Smooth muscle cell (in vitro differentiated cells): Measurements from ENCODE around the gene SPIRE2. TPM values are rescaled to one million over a fixed set of nuclear protein-coding genes. Genes with fewer than 3 reads are reported as not detected.
"Not testable (repeated sequence)": the region's sequence is repeated elsewhere in the genome, so short reads cannot be mapped to it uniquely, and the experiment has no call there.

Source experiments
- DNase-seq: peaks from one replicate; lab custom pipeline; 2025; ENCODE audit not compliant: unreplicated experiment; lab: John Stamatoyannopoulos, UW
- H2AFZ ChIP-seq: fragments of 200-600 bp; sonication (generic); 2 replicates; pipeline ENCODE4 v1.6.0; 2016; ENCODE audit warnings: antibody characterized with exemption, low read depth, mild to moderate bottlenecking
- H3F3A ChIP-seq: fragments of 200-600 bp; sonication (generic); 2 replicates; pipeline ENCODE4 v1.6.0; 2017; ENCODE audit warnings: antibody characterized with exemption, low read depth
- H3K27ac ChIP-seq: fragments of 200-600 bp; sonication (generic); 2 replicates; pipeline ENCODE4 v1.5.1; 2016; ENCODE audit warnings: low read depth, mild to moderate bottlenecking
- H3K27me3 ChIP-seq: fragments of 200-600 bp; sonication (generic); 2 replicates; pipeline ENCODE4 v1.6.1; 2016; ENCODE audit warnings: low read depth, mild to moderate bottlenecking
- H3K36me3 ChIP-seq: fragments of 200-600 bp; sonication (generic); 2 replicates; pipeline ENCODE4 v1.5.1; 2016; ENCODE audit warnings: low read depth
- H3K4me1 ChIP-seq: fragments of 200-600 bp; sonication (generic); 2 replicates; pipeline ENCODE4 v1.5.1; 2016; ENCODE audit warnings: low read depth
- H3K4me2 ChIP-seq: fragments of 200-600 bp; sonication (generic); 2 replicates; pipeline ENCODE4 v1.6.0; 2016; ENCODE audit warnings: mild to moderate bottlenecking
- H3K4me3 ChIP-seq: fragments of 200-600 bp; sonication (generic); 2 replicates; pipeline ENCODE4 v1.5.1; 2016; ENCODE audit warnings: mild to moderate bottlenecking
- H3K79me2 ChIP-seq: fragments of 200-600 bp; sonication (generic); 2 replicates; pipeline ENCODE4 v1.6.0; 2016; ENCODE audit warnings: low read depth, mild to moderate bottlenecking
- H3K9ac ChIP-seq: fragments of 200-600 bp; sonication (generic); 2 replicates; pipeline ENCODE4 v1.6.0; 2016; ENCODE audit warnings: low read depth
- H3K9me3 ChIP-seq: fragments of 200-600 bp; sonication (generic); replicated peaks from 2 replicates; pipeline ENCODE4 v1.5.1; 2016; ENCODE audit warnings: low read depth
- H4K20me1 ChIP-seq: fragments of 200-600 bp; sonication (generic); 2 replicates; pipeline ENCODE4 v1.6.0; 2016; ENCODE audit warnings: low read depth
- WGBS: methylation state at CpG from one replicate; pipeline ENCODE4 v1.1.7; 2016; ENCODE audit warnings: low lambda C conversion rate; 5-methylcytosine and 5-hydroxymethylcytosine counted together
- polyA plus RNA-seq: library from polyadenylated mRNA; unstranded; fragments of >200 nt; fragmentation: Nextera tagmentation; extraction: Ambion mirVana; gene quantifications from 2 replicates; pipeline ENCODE4 v1.2.1, GENCODE V29; 2016
- total RNA-seq: library from RNA; depleted of rRNA; stranded (reverse); fragments of >200 nt; gene quantifications from 2 replicates; pipeline ENCODE4 v1.2.3, GENCODE V29; 2014
- TF ChIP-seq, protein P1 (sequence below): fragments of 200-600 bp; sonication (generic); IDR thresholded peaks from 2 replicates; pipeline ENCODE4 v1.5.1; 2017; ENCODE audit warnings: borderline replicate concordance, mild to moderate bottlenecking, antibody characterized with exemption; ENCODE audit not compliant: insufficient read depth, poor library complexity, severe bottlenecking

SPIRE2 gene
- total and polyA plus RNA-seq, 2 experiments from 2014 or later = 1.1 to 1.4 TPM

DNA sequence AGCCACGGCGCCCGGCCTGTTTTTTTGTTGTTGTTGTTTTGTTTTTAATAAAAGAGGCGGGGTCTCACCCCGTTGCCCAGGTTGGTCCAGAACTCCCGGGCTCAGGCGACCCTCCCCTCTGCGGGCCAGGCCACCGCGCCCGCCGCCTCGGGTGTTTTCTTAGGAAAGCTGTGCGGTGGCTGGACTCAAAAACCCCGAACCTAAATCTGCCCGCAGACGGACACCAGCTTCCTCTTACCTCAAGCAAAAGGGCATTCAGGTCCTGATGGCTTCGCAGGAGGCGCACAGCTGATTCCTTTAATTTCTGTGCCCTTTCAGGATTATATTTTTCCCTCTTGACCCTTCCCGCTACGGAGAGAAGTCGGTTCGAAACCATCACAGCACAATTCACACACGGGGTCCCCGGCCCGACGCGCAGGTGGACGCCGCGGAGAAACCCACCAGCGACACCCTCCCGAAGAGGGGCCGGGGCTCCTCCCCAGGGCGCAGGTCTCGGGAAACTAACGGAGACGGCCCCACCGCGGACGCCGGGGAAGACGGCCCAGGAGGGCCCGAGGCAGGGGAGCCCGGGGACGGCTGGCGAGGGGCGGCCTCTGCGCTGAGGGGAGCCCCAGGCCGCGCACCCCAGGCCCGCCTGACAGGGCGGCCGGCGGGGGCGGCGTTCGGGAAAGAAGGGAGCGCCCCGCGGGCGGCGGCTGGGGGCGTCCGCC, 12.5 kb upstream of the SPIRE2 start:
- 12% methylated on average over 35 of the region's 65 CpGs for WGBS
- TF ChIP-seq, protein P1, sequence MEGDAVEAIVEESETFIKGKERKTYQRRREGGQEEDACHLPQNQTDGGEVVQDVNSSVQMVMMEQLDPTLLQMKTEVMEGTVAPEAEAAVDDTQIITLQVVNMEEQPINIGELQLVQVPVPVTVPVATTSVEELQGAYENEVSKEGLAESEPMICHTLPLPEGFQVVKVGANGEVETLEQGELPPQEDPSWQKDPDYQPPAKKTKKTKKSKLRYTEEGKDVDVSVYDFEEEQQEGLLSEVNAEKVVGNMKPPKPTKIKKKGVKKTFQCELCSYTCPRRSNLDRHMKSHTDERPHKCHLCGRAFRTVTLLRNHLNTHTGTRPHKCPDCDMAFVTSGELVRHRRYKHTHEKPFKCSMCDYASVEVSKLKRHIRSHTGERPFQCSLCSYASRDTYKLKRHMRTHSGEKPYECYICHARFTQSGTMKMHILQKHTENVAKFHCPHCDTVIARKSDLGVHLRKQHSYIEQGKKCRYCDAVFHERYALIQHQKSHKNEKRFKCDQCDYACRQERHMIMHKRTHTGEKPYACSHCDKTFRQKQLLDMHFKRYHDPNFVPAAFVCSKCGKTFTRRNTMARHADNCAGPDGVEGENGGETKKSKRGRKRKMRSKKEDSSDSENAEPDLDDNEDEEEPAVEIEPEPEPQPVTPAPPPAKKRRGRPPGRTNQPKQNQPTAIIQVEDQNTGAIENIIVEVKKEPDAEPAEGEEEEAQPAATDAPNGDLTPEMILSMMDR = no peak
- H3K4me3 ChIP-seq = peak overlapping the region; percentile 64
- H3K36me3 ChIP-seq = no peaks in the 10 kb centered on the region
- H3K4me2 ChIP-seq = peak overlapping the region; percentile 99
- H3K9ac ChIP-seq = no peak overlapping the region
- H3F3A ChIP-seq = no peaks in the 10 kb centered on the region
- no peak for DNase-seq
- H3K79me2 ChIP-seq = peaks cover 4% of the 10 kb centered on the region
- peak overlapping the region; percentile 95 for H2AFZ ChIP-seq
- no peaks in the 10 kb centered on the region for H3K9me3 ChIP-seq
- H4K20me1 ChIP-seq = no peaks in the 10 kb centered on the region
- H3K4me1 ChIP-seq = peaks cover 7% of the 10 kb centered on the region
- no peak overlapping the region for H3K27ac ChIP-seq
- H3K27me3 ChIP-seq = no peaks in the 10 kb centered on the region

DNA sequence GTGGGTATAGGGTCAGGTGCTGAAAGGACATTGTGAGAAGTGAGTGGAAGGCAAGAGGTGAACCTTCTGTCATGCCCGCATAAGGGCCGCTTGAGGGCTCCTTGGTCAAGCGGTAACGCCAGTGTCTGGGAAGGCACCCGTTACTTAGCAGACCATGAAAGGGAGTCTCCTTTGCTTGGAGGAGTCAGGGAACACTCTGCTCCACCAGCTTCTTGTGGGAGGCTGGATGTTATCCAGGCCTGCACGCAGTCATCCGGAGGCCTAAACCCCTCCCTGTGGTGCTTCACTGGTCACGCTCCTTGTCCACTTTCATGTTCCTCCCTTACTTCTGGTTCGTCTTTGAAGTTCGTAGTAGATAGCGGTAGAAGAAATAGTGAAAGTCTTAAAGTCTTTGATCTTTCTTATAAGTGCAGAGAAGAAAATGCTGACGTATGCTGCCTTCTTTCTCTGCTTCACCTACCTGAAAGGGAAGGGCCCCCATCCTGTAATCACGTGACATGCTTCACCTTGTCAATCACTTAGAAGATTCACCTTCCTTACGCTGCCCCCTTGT, 9.3 kb upstream of the SPIRE2 start:
- H3K36me3 ChIP-seq, H2AFZ ChIP-seq, H3K4me3 ChIP-seq, H3K4me2 ChIP-seq, H3K27ac ChIP-seq, H3K79me2 ChIP-seq, DNase-seq, H4K20me1 ChIP-seq, H3K9me3 ChIP-seq, H3K9ac ChIP-seq, H3K27me3 ChIP-seq, H3F3A ChIP-seq: not testable (repeated sequence)
- 69% methylated on average over 14 of the region's 14 CpGs for WGBS
- H3K4me1 ChIP-seq = peaks cover 12% of the 10 kb centered on the region

DNA sequence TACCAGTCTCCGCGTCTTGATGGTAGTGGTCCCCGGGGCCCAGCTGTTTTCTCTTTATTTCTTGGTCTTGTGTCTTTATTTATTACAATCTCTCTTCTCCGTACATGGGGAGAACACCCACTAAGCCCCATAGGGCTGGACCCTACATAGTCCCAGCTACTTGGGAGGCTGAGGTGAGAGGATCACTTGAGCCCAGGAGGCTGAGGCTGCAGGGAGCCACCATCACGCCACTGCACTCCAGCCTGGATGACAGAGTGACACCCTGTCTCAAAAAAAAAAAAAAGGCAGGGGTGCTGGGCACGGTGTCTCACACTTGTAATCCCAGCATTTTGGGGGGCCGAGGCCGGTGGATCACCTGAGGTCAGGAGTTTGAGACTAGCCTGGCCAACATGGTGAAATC, 8.8 kb upstream of the SPIRE2 start:
- H3K36me3 ChIP-seq, H3K9ac ChIP-seq, H4K20me1 ChIP-seq, H3K27ac ChIP-seq, H3K79me2 ChIP-seq, DNase-seq, H3F3A ChIP-seq, H3K4me2 ChIP-seq, H2AFZ ChIP-seq, H3K9me3 ChIP-seq, H3K4me3 ChIP-seq, H3K27me3 ChIP-seq: not testable (repeated sequence)
- WGBS = 95% methylated on average over 8 of the region's 8 CpGs
- H3K4me1 ChIP-seq = peaks cover 12% of the 10 kb centered on the region

DNA sequence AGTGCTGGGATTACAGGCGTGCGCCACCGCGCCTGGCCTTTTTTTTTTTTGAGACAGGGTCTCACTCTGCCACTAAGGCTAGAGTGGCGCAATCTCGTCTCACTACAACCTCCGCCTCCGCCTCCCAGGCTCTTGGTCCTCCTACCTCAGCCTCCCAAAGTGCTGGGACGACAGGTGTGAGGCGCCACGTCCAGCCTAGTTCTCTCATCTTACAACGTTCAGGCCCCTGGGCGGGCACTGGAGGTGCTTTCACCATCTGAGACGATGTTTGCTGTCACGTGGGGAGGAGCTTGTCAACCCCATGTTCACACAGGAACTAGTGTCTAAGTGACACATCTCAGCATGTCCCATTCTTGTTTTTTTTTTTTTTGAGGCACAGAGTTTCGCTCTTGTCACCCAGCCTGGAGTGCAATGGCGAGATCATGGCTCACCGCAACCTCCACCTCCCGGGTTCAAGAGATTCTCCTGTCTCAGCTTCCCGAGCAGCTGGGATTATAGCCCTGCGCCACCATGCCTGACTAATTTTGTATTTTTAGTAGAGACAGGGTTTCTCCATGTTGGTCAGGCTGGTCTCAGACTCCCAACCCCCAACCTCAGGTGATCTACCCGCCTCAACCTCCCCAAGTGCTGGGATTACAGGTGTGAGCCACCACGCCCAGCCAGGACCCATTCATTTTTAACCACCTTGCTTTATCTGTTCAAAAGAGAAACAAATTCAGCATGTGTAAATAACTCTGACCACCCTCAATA, 6.7 kb upstream of the SPIRE2 start:
- no peaks in the 10 kb centered on the region for H3K79me2 ChIP-seq
- no peaks in the 10 kb centered on the region for H3F3A ChIP-seq
- H4K20me1 ChIP-seq = no peaks in the 10 kb centered on the region
- peaks cover 6% of the 10 kb centered on the region for H3K4me1 ChIP-seq
- no peaks in the 10 kb centered on the region for H3K36me3 ChIP-seq
- H3K4me2 ChIP-seq = no peak overlapping the region
- TF ChIP-seq, protein P1 = no peak
- H3K27me3 ChIP-seq = no peaks in the 10 kb centered on the region
- WGBS = 97% methylated on average over 23 of the region's 23 CpGs
- no peak overlapping the region for H3K9ac ChIP-seq
- no peaks in the 10 kb centered on the region for H3K9me3 ChIP-seq
- H3K27ac ChIP-seq = no peak overlapping the region
- DNase-seq = no peak
- H3K4me3 ChIP-seq = no peak overlapping the region
- no peak overlapping the region for H2AFZ ChIP-seq
